ENCODE measurements around the gene LARP1. TPM values are rescaled to one million over a fixed set of nuclear protein-coding genes. Genes with fewer than 3 reads are reported as not detected.

LARP1 gene
- total RNA-seq, 1 experiment from 2014 or later: 47.6 TPM

- DNase-seq (ENCODE audit: low read depth, low spot score): peak; percentile 96
- in situ Hi-C loops (cut with HindIII; ENCODE audit: low pct_unique_long_range_greater_than_20kb, low sequenced_read_pairs): no loop called here
Measured at GRCh38 chr5:154858297-154858971, 103.3 kb downstream of the LARP1 start, which contains the start of gene CNOT8. CNOT8 (plus strand) TSS chr5:154858627; CDS start chr5:154863279, 4,652 bp downstream.

DNA sequence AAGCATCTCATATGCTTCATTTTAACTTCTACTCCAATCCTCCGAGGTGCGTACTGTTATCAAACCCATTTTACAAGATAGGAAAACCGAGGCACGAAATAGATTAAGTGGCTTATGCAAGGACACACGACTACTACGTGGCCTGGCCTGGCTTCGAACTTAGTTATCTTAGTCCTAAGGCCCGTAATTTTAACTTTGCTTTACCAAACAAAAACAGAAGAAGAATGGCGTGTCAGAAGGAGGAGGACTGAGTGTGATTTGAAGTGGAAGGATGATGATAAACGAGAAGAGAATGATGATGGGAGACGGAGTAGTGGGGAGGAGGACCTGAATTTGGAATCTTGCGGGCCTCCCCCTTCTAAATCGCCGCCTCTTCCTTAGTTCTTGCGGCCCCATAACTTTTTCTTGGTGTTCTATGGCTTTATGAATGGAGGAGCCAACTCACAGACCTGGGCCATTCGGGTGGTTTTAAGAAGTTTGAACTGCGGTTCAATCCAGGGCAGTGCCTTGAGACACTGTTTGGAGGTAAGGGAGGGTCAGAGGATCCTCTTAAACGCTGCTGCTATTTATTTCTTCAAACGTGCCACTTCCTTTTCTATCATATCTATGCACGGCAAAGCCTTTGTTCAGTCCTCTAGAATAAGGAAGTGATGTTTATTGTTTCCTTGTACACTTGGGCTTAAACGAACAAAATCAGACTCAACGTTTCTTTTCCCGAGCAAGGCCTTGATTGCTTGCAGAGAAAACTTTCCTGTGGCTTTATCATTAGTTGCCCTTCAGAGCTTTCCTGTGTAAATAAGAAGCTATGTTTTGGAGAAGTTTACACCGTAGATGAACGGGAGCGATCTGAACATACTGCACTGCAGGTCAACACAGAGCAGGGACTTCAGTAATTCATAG is 104.0 kb downstream of the LARP1 start:
- in situ Hi-C loops (cut with HindIII; ENCODE audit: low pct_unique_long_range_greater_than_20kb, low sequenced_read_pairs): no loop called here
- no peak for DNase-seq (ENCODE audit: low read depth, low spot score)

DNA sequence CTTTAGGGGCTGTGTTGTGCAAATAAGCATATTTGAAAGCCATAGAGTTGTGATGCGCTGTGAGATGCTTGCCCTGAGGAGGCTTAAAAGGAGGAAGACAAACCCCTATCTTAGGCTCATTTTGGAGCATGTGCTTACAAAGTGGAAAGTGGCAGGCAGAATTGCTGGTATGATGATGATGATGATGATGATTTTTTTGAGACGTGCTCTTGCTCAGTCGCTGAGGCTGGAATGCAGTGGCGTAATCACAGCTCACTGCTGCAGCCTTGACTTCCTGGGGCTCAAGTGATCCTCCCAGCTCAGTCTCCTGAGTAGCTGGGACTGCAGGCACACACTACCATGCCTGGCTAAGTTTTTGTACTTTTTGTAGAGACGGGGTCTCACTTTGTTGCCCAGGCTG is 104.9 kb downstream of the LARP1 start:
- no peak for DNase-seq (ENCODE audit: low read depth, low spot score)
- in situ Hi-C loops (cut with HindIII; ENCODE audit: low pct_unique_long_range_greater_than_20kb, low sequenced_read_pairs): no loop called here

GRCh38 chr5:154860765-154861164 is 105.6 kb downstream of the LARP1 start:
- no peak for DNase-seq (ENCODE audit: low read depth, low spot score)
- in situ Hi-C loops (cut with HindIII; ENCODE audit: low pct_unique_long_range_greater_than_20kb, low sequenced_read_pairs): no loop called here

DNA sequence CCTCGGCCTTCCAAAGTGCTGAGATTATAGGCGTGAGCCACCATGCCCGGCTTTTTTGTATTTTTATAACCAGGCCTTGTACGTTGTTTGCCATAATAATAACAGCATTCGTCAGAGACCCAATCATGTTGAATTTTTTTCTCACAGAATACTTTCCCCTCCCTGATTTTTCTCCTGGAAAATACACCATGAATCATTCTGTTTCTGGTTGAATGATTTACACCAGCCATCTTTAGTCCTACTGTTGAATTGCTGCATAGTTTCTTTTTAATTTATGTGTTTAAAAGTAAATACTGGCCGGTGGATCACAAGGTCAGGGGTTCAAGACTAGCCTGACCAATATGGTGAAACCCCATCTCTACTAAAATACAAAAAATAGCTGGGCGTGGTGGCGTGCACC is 106.8 kb downstream of the LARP1 start:
- no peak for DNase-seq (ENCODE audit: low read depth, low spot score)
- in situ Hi-C loops (cut with HindIII; ENCODE audit: low pct_unique_long_range_greater_than_20kb, low sequenced_read_pairs): no loop called here

DNA sequence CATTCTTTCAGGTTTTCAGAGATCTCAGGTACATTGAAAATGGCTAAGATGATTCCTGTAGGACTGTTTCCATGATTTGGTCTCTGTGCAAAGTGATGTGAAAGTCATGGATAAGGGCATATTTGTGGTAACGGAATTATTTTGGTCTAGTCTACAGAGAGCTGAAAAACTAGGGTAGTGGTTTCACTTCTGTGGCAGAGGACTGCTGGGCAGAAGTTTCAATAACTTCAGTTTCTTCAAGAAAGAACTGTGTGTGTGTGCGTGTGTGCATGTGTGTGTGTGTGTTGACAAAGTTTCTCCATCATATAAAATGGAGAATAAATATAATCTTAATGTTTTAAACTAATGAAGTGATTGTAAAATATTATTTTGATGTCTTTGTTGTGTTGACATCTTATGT is 107.6 kb downstream of the LARP1 start:
- in situ Hi-C loops (cut with HindIII; ENCODE audit: low pct_unique_long_range_greater_than_20kb, low sequenced_read_pairs): no loop called here
- no peak for DNase-seq (ENCODE audit: low read depth, low spot score)

GRCh38 chr5:154863291-154864080 is 108.3 kb downstream of the LARP1 start:
- no peak for DNase-seq (ENCODE audit: low read depth, low spot score)
- in situ Hi-C loops (cut with HindIII; ENCODE audit: low pct_unique_long_range_greater_than_20kb, low sequenced_read_pairs): no loop called here

DNA sequence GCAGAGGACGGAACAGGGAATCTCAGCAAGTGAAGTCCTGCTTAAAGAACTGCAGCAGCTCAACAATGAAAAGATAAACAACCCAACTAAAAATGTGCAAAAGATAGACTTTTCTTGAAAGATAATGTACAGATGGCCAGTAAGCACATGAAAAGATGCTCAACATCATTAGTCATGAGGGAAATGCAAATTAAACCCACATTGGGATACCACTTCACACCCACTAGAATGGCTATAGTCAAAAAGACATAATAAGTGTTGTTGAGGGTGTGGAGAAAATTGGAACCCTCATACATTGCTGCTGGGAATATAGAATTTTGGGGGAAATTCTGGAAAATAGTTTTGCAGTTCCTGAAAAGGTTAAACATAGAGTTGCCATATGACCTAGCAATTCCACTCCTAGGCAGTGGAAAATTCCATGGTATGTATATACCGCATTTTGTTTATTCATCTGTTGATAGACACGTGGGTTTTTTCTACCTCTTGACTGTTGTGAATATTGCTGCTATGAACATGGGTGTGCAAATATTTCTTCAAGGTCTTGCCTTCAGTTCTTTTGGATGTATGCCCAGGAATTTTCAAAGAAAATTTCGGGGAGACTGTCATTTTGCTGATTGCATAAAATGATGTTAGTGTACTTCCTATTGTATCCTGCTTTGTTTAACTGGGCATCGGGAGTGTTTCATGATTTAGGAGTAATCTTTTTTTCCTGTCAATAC is 110.4 kb downstream of the LARP1 start:
- DNase-seq (ENCODE audit: low read depth, low spot score): no peak
- in situ Hi-C loops (cut with HindIII; ENCODE audit: low pct_unique_long_range_greater_than_20kb, low sequenced_read_pairs): no loop called here

GRCh38 chr5:154866841-154867240 is 111.7 kb downstream of the LARP1 start:
- no peak for DNase-seq (ENCODE audit: low read depth, low spot score)

More at GRCh38 chr5:154866841-154867240, 111.7 kb downstream of the LARP1 start:
- in situ Hi-C loops (cut with HindIII; ENCODE audit: low pct_unique_long_range_greater_than_20kb, low sequenced_read_pairs): no loop called here

Small RNA genes within 50 kb of the gene (small RNA-seq; reads per million reads assigned to genes)
- 0 reads per million in 2 experiments for gene MIR378H
- gene RF00019: 0 reads per million in 2 experiments

Other genes starting within 250 kb of the LARP1 start
- gene FAXDC2, start 95.2 kb downstream of the LARP1 start, total RNA-seq (2014; rRNA removed; shearing (Covaris generic)): 13.7 and 15.2 TPM in 2 replicates
- gene CNOT8, start 103.2 kb downstream of the LARP1 start, total RNA-seq (2014; rRNA removed; shearing (Covaris generic)): 33.3 and 34.3 TPM in 2 replicates
- 20.2 and 21.8 TPM in 2 replicates for gene GEMIN5, start 182.8 kb downstream of the LARP1 start, total RNA-seq (2014; rRNA removed; shearing (Covaris generic))
- 23.8 and 24.7 TPM in 2 replicates for gene MRPL22, start 185.7 kb downstream of the LARP1 start, total RNA-seq (2014; rRNA removed; shearing (Covaris generic))

Data from SK-MEL-5 (cell line).